ENCODE results near the gene XIRP2.

DNA sequence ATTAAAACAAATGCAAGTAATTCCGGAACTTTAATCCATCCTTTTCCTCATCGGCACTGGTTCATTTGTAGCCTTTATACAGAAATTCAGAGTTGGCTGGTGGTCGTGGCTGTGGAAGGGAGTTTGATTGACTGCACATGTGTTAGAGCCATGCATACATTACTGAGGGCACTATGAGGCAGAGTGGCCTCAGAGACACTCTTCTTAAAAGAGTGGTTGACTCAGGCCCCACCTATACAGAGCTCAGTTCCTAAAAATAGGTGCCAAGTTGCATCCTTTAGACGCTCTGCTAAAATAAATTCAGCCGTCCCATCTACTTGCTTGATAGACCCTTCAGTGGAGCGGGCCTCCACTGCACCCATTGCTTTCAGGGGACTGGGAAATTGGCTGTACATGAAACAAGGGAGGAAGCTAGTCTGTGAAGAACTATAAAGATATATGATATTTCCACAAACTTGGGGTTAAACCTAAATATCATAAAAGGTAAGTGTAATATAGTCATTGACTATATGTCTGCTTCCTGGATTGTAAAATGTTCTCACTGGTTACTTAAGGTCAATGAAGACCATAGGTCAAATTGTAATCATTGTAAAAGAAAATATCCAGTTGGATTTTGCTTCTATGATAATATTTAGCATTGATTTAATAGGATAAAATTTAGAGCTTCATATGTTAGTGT is 298.9 kb downstream of the XIRP2 start:
- TF ChIP-seq, protein P1, sequence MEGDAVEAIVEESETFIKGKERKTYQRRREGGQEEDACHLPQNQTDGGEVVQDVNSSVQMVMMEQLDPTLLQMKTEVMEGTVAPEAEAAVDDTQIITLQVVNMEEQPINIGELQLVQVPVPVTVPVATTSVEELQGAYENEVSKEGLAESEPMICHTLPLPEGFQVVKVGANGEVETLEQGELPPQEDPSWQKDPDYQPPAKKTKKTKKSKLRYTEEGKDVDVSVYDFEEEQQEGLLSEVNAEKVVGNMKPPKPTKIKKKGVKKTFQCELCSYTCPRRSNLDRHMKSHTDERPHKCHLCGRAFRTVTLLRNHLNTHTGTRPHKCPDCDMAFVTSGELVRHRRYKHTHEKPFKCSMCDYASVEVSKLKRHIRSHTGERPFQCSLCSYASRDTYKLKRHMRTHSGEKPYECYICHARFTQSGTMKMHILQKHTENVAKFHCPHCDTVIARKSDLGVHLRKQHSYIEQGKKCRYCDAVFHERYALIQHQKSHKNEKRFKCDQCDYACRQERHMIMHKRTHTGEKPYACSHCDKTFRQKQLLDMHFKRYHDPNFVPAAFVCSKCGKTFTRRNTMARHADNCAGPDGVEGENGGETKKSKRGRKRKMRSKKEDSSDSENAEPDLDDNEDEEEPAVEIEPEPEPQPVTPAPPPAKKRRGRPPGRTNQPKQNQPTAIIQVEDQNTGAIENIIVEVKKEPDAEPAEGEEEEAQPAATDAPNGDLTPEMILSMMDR (IDR thresholded peaks at IDR 0.05; ENCODE audit: low read depth, low read length), result no peak
- no peak for TF ChIP-seq POLR2A (IDR thresholded peaks at IDR 0.05; ENCODE audit: extremely low read depth, insufficient read length)
